C4-2B (cell line): ENCODE measurements around the gene ANP32B.

Source experiments
- CTCF ChIP-seq: fragments of 450-650 bp; conservative IDR thresholded peaks from 2 replicates; pipeline ENCODE4 v1.5.1; 2017; ENCODE audit warnings: mild to moderate bottlenecking
- ZFX ChIP-seq: fragments of 450-650 bp; IDR thresholded peaks from 2 replicates; pipeline ENCODE4 v1.6.1; 2017

GRCh38 chr9:97963232-97963631 lies 19.9 kb upstream of the ANP32B start:
- no peak for TF ChIP-seq CTCF
- TF ChIP-seq ZFX, result no peak
